DND-41 (cell line): ENCODE data around the gene MBNL2.
A peak's percentile ranks its signal among the peaks of the same experiment; 100 is the strongest.

Source experiments
- ATAC-seq: fragments of 200-7000 bp; cut with Tn5 transposase; 3 replicates; pipeline ENCODE4 v1.9.1; 2021; ENCODE audit warnings: low read depth; ENCODE audit not compliant: insufficient read depth
- DNase-seq: peaks from one replicate; pipeline ENCODE4 v3.0.0-alpha.2; 2020
- H2AFZ ChIP-seq: 2 replicates; pipeline ENCODE4 v1.6.0; 2012; ENCODE audit warnings: low read depth, low read length
- H3K27ac ChIP-seq: 2 replicates; pipeline ENCODE4 v1.5.1; 2012; ENCODE audit warnings: low read length, inconsistent platforms
- H3K27me3 ChIP-seq: fragments of 200-600 bp; sonication (generic); 2 replicates; pipeline ENCODE4 v1.6.0; 2012; ENCODE audit warnings: low read length, mild to moderate bottlenecking, inconsistent platforms; ENCODE audit not compliant: insufficient read depth, poor library complexity
- H3K36me3 ChIP-seq: 2 replicates; pipeline ENCODE4 v1.5.1; 2012; ENCODE audit warnings: low read length, inconsistent platforms; ENCODE audit not compliant: insufficient read depth
- H3K4me1 ChIP-seq: 2 replicates; pipeline ENCODE4 v1.5.1; 2012; ENCODE audit warnings: mild to moderate bottlenecking, low read length; ENCODE audit not compliant: insufficient read depth
- H3K4me2 ChIP-seq: 2 replicates; pipeline ENCODE4 v1.6.0; 2012; ENCODE audit warnings: mild to moderate bottlenecking, moderate library complexity, low read length, inconsistent platforms; ENCODE audit not compliant: insufficient read depth
- H3K4me3 ChIP-seq, 2 experiments: fragments of 200-600 bp in 1 of 2; shearing (Covaris generic) in 1 of 2; 2 replicates each; pipeline ENCODE4 v1.5.1; 2012 to 2016; ENCODE audit warnings: inconsistent platforms in 2 of 2, low read length in 2 of 2, mild to moderate bottlenecking in 2 of 2, low read depth in 1 of 2, moderate library complexity in 1 of 2
- H3K79me2 ChIP-seq: 2 replicates; pipeline ENCODE4 v1.6.0; 2012; ENCODE audit warnings: low read length, inconsistent platforms; ENCODE audit not compliant: insufficient read depth
- H3K9ac ChIP-seq: 2 replicates; pipeline ENCODE4 v1.6.0; 2012; ENCODE audit warnings: low read depth, mild to moderate bottlenecking, inconsistent platforms, low read length, moderate library complexity
- H3K9me3 ChIP-seq: 2 replicates; pipeline ENCODE4 v1.5.1; 2012; ENCODE audit warnings: low read length, moderate library complexity, mild to moderate bottlenecking, inconsistent platforms; ENCODE audit not compliant: insufficient read depth, severe bottlenecking
- H4K20me1 ChIP-seq: 2 replicates; pipeline ENCODE4 v1.6.0; 2012; ENCODE audit warnings: low read length; ENCODE audit not compliant: insufficient read depth
- EZH2 ChIP-seq: IDR thresholded peaks from 3 replicates; pipeline ENCODE4 v1.6.1; 2012; ENCODE audit warnings: borderline replicate concordance, low read depth, mild to moderate bottlenecking, moderate library complexity, low read length, inconsistent platforms; ENCODE audit not compliant: severe bottlenecking
- TF ChIP-seq, protein P1 (sequence below): IDR thresholded peaks from 2 replicates; pipeline ENCODE4 v1.5.1; 2012; ENCODE audit warnings: borderline replicate concordance, low read length, moderate library complexity, mild to moderate bottlenecking; ENCODE audit not compliant: poor library complexity, severe bottlenecking; ENCODE audit errors: extremely low read depth

MBNL2 gene

GRCh38 chr13:97342136-97342535 is 120.0 kb downstream of the MBNL2 start:
- H3K79me2 ChIP-seq, result no peaks in the 10 kb centered on the region
- H3K4me2 ChIP-seq, result no peak overlapping the region
- no peak overlapping the region for H2AFZ ChIP-seq
- no peak overlapping the region for H3K4me3 ChIP-seq
- no peaks in the 10 kb centered on the region for H3K4me1 ChIP-seq
- no peak overlapping the region for H3K27ac ChIP-seq
- no peak overlapping the region for H3K9ac ChIP-seq
- no peaks in the 10 kb centered on the region for H4K20me1 ChIP-seq
- no peak for ATAC-seq
- no peak for DNase-seq
- peaks cover 4% of the 10 kb centered on the region; the same call in 1 of the 2 replicates for H3K36me3 ChIP-seq
- TF ChIP-seq, protein P1, sequence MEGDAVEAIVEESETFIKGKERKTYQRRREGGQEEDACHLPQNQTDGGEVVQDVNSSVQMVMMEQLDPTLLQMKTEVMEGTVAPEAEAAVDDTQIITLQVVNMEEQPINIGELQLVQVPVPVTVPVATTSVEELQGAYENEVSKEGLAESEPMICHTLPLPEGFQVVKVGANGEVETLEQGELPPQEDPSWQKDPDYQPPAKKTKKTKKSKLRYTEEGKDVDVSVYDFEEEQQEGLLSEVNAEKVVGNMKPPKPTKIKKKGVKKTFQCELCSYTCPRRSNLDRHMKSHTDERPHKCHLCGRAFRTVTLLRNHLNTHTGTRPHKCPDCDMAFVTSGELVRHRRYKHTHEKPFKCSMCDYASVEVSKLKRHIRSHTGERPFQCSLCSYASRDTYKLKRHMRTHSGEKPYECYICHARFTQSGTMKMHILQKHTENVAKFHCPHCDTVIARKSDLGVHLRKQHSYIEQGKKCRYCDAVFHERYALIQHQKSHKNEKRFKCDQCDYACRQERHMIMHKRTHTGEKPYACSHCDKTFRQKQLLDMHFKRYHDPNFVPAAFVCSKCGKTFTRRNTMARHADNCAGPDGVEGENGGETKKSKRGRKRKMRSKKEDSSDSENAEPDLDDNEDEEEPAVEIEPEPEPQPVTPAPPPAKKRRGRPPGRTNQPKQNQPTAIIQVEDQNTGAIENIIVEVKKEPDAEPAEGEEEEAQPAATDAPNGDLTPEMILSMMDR, result no peak
- TF ChIP-seq EZH2, result no peak
- H3K27me3 ChIP-seq, result no peaks in the 10 kb centered on the region
- no peaks in the 10 kb centered on the region for H3K9me3 ChIP-seq

DNA sequence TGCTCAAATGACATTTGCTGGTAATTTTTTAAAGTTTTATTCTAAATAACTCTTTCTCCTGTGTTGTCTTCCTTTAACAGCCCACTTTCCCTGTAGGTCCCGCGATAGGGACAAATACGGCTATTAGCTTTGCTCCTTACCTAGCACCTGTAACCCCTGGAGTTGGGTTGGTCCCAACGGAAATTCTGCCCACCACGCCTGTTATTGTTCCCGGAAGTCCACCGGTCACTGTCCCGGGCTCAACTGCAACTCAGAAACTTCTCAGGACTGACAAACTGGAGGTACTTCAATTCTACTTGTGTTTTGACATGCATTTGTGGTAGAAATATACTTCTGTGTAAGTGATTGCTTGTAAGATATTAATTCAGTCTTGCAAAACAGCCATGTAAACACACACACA is 120.8 kb downstream of the MBNL2 start:
- H4K20me1 ChIP-seq, result no peaks in the 10 kb centered on the region
- peaks cover 4% of the 10 kb centered on the region; the same call in 1 of the 2 replicates for H3K36me3 ChIP-seq
- no peak overlapping the region for H3K4me3 ChIP-seq
- H3K4me2 ChIP-seq, result no peak overlapping the region
- H2AFZ ChIP-seq, result no peak overlapping the region
- H3K4me1 ChIP-seq, result no peaks in the 10 kb centered on the region
- H3K79me2 ChIP-seq, result no peaks in the 10 kb centered on the region
- no peaks in the 10 kb centered on the region for H3K9me3 ChIP-seq
- H3K9ac ChIP-seq, result no peak overlapping the region
- no peak for DNase-seq
- no peak for ATAC-seq
- no peak overlapping the region for H3K27ac ChIP-seq
- TF ChIP-seq, protein P1, result no peak
- no peak for TF ChIP-seq EZH2
- H3K27me3 ChIP-seq, result no peaks in the 10 kb centered on the region

DNA sequence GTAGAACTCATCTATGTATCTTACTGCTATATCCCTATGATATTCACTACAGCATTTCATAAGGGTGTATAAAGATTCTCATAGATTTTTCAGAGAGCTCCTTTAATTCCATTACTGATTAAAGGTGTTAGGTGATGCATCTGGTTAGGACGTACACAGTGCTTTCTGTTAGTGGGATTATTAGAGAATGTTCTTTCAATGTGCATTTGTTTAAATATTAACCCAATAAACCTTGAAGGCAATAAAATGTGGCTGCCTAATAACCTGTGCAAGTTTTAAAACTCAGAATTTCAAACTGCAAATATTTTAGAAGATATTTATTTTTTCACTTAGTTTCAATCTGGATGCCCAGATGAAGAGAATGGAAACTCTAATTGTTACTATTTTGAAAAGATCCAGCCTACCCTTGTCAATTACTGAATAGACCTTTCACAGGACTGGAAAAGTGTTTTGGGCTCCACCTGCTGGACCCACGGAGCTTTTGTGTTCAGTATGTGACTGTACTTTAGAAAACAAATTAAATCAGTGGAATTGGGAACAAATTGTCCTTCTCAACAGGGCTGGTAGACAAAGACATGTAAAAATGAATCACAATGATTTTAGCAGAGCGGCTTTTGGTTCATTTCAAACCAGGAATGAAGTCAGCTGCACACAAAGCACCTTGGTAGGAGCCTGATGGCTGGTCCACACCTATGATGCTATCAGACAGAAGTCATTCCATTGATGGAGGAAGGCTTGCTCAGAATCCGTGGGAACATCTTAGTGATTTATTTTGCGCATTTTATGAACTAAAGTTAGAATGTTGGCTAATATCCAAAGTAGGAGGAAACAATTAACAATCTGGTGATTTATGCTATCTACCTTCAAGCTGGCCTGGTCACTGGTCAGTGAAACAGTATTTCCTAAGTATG is 122.4 kb downstream of the MBNL2 start:
- TF ChIP-seq EZH2, result no peak
- TF ChIP-seq, protein P1, result peak; percentile 70
- H3K79me2 ChIP-seq, result no peaks in the 10 kb centered on the region
- H4K20me1 ChIP-seq, result no peaks in the 10 kb centered on the region
- ATAC-seq (peak; percentile 83), DNase-seq (peak; percentile 48)
- H3K36me3 ChIP-seq, result peaks cover 4% of the 10 kb centered on the region; the same call in 1 of the 2 replicates
- H3K4me1 ChIP-seq, result no peaks in the 10 kb centered on the region
- no peak overlapping the region for H3K4me2 ChIP-seq
- H3K27ac ChIP-seq, result no peak overlapping the region
- no peaks in the 10 kb centered on the region for H3K9me3 ChIP-seq
- no peak overlapping the region for H3K4me3 ChIP-seq
- H3K27me3 ChIP-seq, result no peaks in the 10 kb centered on the region
- no peak overlapping the region for H3K9ac ChIP-seq
- H2AFZ ChIP-seq, result no peak overlapping the region
